ENCODE results near the gene C1QB.

The C1QB gene

DNA sequence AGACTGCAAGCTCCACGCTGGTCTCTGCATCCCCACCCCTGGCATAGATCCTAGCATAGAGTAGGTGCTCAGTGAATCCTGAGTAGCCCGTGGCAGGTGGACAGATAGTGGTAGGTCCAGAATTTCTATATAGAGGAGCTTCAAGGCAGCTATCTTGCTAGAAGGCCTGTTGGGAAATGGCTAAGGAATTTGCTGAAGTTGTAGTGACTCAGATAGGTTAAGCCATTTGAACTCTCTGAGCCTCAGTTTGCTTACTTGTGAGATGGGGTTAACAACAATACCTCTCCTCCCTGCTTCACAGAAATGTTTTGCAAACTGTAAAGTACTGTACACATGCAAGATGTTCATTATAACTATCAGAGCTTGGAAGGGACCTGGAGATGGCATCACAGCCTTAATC lies 34.2 kb downstream of the C1QB start:
- no peak overlapping the region for H3K4me3 ChIP-seq (replicated peaks in 1 of 2; ENCODE audit: low read depth in 2 of 2, low read length in 2 of 2)
- DNase-seq (ENCODE audit: low read depth in 2 of 2), result no peak
- TF ChIP-seq, protein P1, sequence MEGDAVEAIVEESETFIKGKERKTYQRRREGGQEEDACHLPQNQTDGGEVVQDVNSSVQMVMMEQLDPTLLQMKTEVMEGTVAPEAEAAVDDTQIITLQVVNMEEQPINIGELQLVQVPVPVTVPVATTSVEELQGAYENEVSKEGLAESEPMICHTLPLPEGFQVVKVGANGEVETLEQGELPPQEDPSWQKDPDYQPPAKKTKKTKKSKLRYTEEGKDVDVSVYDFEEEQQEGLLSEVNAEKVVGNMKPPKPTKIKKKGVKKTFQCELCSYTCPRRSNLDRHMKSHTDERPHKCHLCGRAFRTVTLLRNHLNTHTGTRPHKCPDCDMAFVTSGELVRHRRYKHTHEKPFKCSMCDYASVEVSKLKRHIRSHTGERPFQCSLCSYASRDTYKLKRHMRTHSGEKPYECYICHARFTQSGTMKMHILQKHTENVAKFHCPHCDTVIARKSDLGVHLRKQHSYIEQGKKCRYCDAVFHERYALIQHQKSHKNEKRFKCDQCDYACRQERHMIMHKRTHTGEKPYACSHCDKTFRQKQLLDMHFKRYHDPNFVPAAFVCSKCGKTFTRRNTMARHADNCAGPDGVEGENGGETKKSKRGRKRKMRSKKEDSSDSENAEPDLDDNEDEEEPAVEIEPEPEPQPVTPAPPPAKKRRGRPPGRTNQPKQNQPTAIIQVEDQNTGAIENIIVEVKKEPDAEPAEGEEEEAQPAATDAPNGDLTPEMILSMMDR (IDR thresholded peaks at IDR 0.05; ENCODE audit: low read depth, low read length), result no peak

- no peak overlapping the region for H3K4me3 ChIP-seq (replicated peaks in 1 of 2; ENCODE audit: low read depth in 2 of 2, low read length in 2 of 2)
- TF ChIP-seq, protein P1 (IDR thresholded peaks at IDR 0.05; ENCODE audit: low read depth, low read length), result no peak
- DNase-seq (ENCODE audit: low read depth in 2 of 2), result no peak
Measured at GRCh38 chr1:22688466-22688865, 35.4 kb downstream of the C1QB start.

DNA sequence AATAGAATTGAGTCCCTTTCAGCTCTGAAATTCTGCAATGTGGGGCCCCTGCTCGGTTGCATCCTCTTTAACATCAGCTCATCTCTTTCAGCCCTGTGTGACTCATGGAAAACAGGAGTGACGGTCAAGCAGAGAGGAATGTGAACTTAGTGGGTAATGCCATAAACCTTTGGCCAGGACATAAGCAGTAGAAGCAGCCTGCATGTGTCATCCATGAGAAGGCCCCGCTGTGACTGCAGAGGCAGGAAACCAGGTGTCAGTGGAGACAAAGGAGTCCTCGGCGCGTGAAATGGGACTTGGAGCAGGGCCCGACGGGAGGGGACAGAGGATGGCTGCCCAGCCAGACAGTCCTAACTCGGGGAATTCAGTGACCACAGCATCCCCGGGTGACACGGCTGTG lies 36.5 kb downstream of the C1QB start:
- no peak overlapping the region for H3K4me3 ChIP-seq (replicated peaks in 1 of 2; ENCODE audit: low read depth in 2 of 2, low read length in 2 of 2)
- peak; percentile 54 to 85 for DNase-seq (ENCODE audit: low read depth in 2 of 2)
- TF ChIP-seq, protein P1 (IDR thresholded peaks at IDR 0.05; ENCODE audit: low read depth, low read length), result no peak

GRCh38 chr1:22691031-22691753 lies 38.2 kb downstream of the C1QB start:
- DNase-seq (ENCODE audit: low read depth in 2 of 2), result no peak
- TF ChIP-seq, protein P1 (IDR thresholded peaks at IDR 0.05; ENCODE audit: low read depth, low read length), result no peak
- no peak overlapping the region for H3K4me3 ChIP-seq (replicated peaks in 1 of 2; ENCODE audit: low read depth in 2 of 2, low read length in 2 of 2)

DNA sequence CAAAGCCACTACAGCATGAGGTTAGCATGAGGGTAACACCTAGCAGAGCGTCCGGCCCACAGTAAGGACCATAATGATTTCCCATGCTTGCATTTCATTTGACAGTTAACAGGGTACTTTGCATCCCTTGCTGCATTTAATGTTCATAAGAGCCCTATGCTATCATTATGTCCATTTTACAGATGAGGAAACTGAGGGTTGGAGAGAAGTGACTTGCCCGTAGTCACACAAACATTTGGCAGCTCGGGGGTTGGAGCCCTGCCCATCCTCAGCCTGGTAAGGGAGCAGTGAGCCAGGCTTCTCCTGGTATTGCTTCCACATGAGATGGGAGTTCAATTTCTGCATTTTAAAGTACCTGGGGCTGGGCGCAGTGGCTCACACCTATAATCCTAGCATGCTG lies 41.1 kb downstream of the C1QB start:
- no peak overlapping the region for H3K4me3 ChIP-seq (replicated peaks in 1 of 2; ENCODE audit: low read depth in 2 of 2, low read length in 2 of 2)
- TF ChIP-seq, protein P1 (IDR thresholded peaks at IDR 0.05; ENCODE audit: low read depth, low read length), result no peak
- DNase-seq (ENCODE audit: low read depth in 2 of 2), result no peak

GRCh38 chr1:22696610-22697009 lies 43.6 kb downstream of the C1QB start:
- TF ChIP-seq, protein P1 (IDR thresholded peaks at IDR 0.05; ENCODE audit: low read depth, low read length), result no peak
- DNase-seq (ENCODE audit: low read depth in 2 of 2), result no peak
- H3K4me3 ChIP-seq (replicated peaks in 1 of 2; ENCODE audit: low read depth in 2 of 2, low read length in 2 of 2), result no peak overlapping the region

DNA sequence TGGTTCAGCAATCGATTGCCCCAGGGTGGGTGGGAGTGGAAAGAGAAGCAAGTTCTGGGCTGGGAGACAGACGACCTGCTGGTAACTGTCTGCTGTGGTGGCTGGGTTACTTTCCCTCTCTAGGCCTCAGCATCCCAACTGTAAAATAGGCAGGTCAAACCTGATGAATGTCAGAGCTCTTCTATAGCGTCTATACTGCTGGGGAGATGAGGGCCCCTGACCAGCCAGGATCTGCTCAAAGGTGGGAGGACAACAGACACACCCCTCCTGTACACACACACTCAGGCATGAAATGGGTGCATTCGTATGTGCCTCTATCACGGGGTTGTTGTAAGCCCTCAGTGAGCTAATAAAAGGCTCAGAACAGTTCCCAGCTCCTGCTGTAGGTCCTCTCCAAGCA lies 44.9 kb downstream of the C1QB start:
- TF ChIP-seq, protein P1 (IDR thresholded peaks at IDR 0.05; ENCODE audit: low read depth, low read length), result no peak
- DNase-seq (ENCODE audit: low read depth in 2 of 2), result no peak
- no peak overlapping the region for H3K4me3 ChIP-seq (replicated peaks in 1 of 2; ENCODE audit: low read depth in 2 of 2, low read length in 2 of 2)
